Vagina (tissue), 2 donors: ENCODE measurements around the gene STX12.

Source experiments
- POLR2A ChIP-seq, 2 donors: fragments of 450-650 bp; IDR thresholded peaks; one replicate each; pipeline ENCODE4 v1.6.1; 2017; ENCODE audit warnings: antibody characterized with exemption in 2 of 2, mild to moderate bottlenecking in 2 of 2, moderate library complexity in 2 of 2
- TF ChIP-seq, protein P1 (sequence below), 3 experiments: fragments of 450-650 bp in 2 of 3; fragments of 200-600 bp in 1 of 3; sonication (generic) in 1 of 3; IDR thresholded peaks; one replicate each; pipeline ENCODE4 v1.5.1; 2017 to 2019; ENCODE audit warnings: antibody characterized with exemption in 3 of 3, mild to moderate bottlenecking in 2 of 3, moderate library complexity in 2 of 3

DNA sequence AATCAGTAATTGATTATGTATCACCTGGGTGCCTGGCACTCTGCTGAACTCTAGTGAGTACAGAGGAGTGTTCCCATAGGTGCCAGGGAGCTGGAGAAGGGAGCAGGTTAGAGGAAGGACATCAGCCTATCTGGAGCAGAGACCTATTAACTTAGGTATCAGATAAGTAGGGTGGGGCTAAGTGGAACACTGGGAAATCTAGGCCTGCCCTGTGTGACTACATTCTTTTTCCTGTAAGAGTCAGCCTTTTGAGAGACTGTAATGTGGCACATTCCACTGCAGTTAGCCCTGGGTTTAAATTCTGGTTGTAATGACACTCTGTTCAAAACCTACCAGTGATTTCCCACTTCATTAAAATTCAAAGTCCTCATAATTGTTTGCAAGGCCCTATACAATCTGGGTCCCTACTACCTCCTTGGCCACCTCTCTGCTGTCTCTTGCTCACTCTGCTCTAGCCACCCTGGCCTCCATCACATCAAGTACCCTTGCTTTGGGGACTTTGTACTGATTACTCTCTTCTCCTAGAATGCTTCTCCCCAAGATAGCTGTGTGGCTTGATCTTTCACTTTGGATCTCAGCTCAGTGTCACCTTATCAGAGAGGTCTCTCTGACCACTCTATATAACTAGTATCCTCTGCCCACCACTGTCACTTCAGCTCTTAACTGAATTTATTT, 12.9 kb downstream of the STX12 start:
- TF ChIP-seq, protein P1, sequence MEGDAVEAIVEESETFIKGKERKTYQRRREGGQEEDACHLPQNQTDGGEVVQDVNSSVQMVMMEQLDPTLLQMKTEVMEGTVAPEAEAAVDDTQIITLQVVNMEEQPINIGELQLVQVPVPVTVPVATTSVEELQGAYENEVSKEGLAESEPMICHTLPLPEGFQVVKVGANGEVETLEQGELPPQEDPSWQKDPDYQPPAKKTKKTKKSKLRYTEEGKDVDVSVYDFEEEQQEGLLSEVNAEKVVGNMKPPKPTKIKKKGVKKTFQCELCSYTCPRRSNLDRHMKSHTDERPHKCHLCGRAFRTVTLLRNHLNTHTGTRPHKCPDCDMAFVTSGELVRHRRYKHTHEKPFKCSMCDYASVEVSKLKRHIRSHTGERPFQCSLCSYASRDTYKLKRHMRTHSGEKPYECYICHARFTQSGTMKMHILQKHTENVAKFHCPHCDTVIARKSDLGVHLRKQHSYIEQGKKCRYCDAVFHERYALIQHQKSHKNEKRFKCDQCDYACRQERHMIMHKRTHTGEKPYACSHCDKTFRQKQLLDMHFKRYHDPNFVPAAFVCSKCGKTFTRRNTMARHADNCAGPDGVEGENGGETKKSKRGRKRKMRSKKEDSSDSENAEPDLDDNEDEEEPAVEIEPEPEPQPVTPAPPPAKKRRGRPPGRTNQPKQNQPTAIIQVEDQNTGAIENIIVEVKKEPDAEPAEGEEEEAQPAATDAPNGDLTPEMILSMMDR (IDR thresholded peaks at IDR 0.05) = no peak
- no peak for TF ChIP-seq POLR2A (IDR thresholded peaks at IDR 0.05)
